Mammary epithelial cell (primary cell): Measurements from ENCODE around the gene SLC38A7.
"Not testable (repeated sequence)": the region's sequence is repeated elsewhere in the genome, so short reads cannot be mapped to it uniquely, and the experiment has no call there.

ENCODE experiments used
- CTCF ChIP-seq, 2 donors: IDR thresholded peaks in 1 of 2; conservative IDR thresholded peaks in 1 of 2; 2 replicates each; pipeline ENCODE4 v1.5.1; 2011 to 2012; ENCODE audit warnings: inconsistent platforms in 2 of 2, low read length in 2 of 2, mild to moderate bottlenecking in 2 of 2, control low read depth in 1 of 2, low read depth in 1 of 2; ENCODE audit not compliant: insufficient read depth in 1 of 2; ENCODE audit errors: extremely low read depth in 1 of 2
- EZH2 ChIP-seq: IDR thresholded peaks from 2 replicates; pipeline ENCODE4 v1.6.1; 2012; ENCODE audit warnings: low read length, inconsistent platforms, borderline replicate concordance

GRCh38 chr16:58659911-58660310 is 24.7 kb downstream of the SLC38A7 start:
- not testable (repeated sequence) for TF ChIP-seq CTCF (conservative IDR thresholded peaks at IDR 0.05 in 1 of 2, IDR thresholded peaks at IDR 0.05 in 1 of 2; ENCODE audit: extremely low read depth in 1 of 2, insufficient read depth in 1 of 2, low read depth in 1 of 2, low read length in 2 of 2); EZH2
